Calu3 (cell line): Measurements from ENCODE around the gene ACER1. TPM values are rescaled to one million over a fixed set of nuclear protein-coding genes. Genes with fewer than 3 reads are reported as not detected.
A peak's percentile ranks its signal among the peaks of the same experiment; 100 is the strongest.
"Not testable (repeated sequence)": the region's sequence is repeated elsewhere in the genome, so short reads cannot be mapped to it uniquely, and the experiment has no call there.

ENCODE experiments used
- BruUV-seq: library from RNA; stranded (reverse); fragments of 400-500 nt; replicated peaks from 2 replicates; lab custom pipeline; 2021; lab: Mats Ljungman, UMichigan
- CTCF ChIA-PET: fragments of 300-600 bp; sonication (Branson Sonifier 250); formaldehyde crosslinking; loops from one replicate; lab custom pipeline; 2022; ENCODE audit warnings: antibody characterized with exemption; lab: Charles Lee
- DNase-seq: peaks from one replicate; pipeline ENCODE4 v3.0.0; 2022
- H3K27ac Mint-ChIP-seq: one replicate; pipeline ENCODE4 v1.8.0; 2022; ENCODE audit warnings: mixed read lengths; ENCODE audit not compliant: unreplicated experiment
- H3K27me3 Mint-ChIP-seq: one replicate; pipeline ENCODE4 v1.8.0; 2022; ENCODE audit warnings: mixed read lengths; ENCODE audit not compliant: unreplicated experiment
- H3K36me3 Mint-ChIP-seq: one replicate; pipeline ENCODE4 v1.8.0; 2022; ENCODE audit warnings: mild to moderate bottlenecking, moderate library complexity, mixed read lengths; ENCODE audit not compliant: insufficient read depth, unreplicated experiment
- H3K4me1 Mint-ChIP-seq: one replicate; pipeline ENCODE4 v1.8.0; 2022; ENCODE audit warnings: mild to moderate bottlenecking, low read depth, mixed read lengths; ENCODE audit not compliant: unreplicated experiment
- H3K4me3 Mint-ChIP-seq: one replicate; pipeline ENCODE4 v1.8.0; 2022; ENCODE audit warnings: mild to moderate bottlenecking, low read depth, moderate library complexity, mixed read lengths; ENCODE audit not compliant: unreplicated experiment
- H3K9me3 Mint-ChIP-seq: one replicate; pipeline ENCODE4 v1.8.0; 2022; ENCODE audit warnings: low read depth, mixed read lengths; ENCODE audit not compliant: unreplicated experiment
- intact Hi-C: fragments of 100-400 bp; cut with micrococcal nuclease; formaldehyde crosslinking; loops from one replicate; pipeline ENCODE4 v1.10.0; 2022; ENCODE audit not compliant: unreplicated experiment
- total RNA-seq: library from RNA; stranded (reverse); gene quantifications from 2 replicates; pipeline ENCODE4 v1.2.3, GENCODE V29; 2022
- TF ChIP-seq, protein P1 (sequence below): fragments of 200-600 bp; IDR thresholded peaks from one replicate; pipeline ENCODE4 v1.8.0; 2022; ENCODE audit warnings: antibody characterized with exemption; ENCODE audit not compliant: unreplicated experiment

ACER1 gene
- total RNA-seq, 1 experiment from 2014 or later = not detected

DNA sequence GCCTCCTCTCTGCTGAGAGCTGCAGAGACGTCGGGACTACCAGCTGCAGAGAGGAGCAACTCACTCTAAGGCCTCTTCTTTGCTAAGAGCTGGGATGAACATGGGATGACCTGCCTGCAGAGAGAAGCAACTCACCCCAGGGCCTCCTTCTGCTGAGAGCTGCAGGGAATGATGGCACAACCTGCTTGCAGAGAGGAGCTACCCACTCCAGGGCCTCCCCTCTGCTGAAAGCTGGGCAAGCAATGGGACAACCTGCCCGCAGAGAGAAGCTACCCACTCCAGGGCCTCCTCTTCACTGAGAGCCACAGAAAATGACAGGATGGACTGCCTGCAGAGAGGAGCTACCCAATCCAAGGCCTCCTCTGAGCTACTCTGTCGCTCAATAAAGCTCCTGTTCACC is 46.7 kb downstream of the ACER1 start:
- Mint-ChIP-seq H3K27me3 (no peaks in the 10 kb centered on the region), H3K36me3 (no peaks in the 10 kb centered on the region), H3K9me3 (peaks cover 2% of the 10 kb centered on the region), H3K27ac (no peak overlapping the region), H3K4me1 (no peaks in the 10 kb centered on the region), H3K4me3 (no peak overlapping the region)
- DNase-seq = no peak
- intact Hi-C loops = no loop called here
- no TSS peak for BruUV-seq
- CTCF ChIA-PET = interaction anchor here (0.5 kb wide), 1 partner anchor 293 kb away, joined by 7 read pairs; no protein-coding TSS in a partner anchor
- TF ChIP-seq, protein P1, sequence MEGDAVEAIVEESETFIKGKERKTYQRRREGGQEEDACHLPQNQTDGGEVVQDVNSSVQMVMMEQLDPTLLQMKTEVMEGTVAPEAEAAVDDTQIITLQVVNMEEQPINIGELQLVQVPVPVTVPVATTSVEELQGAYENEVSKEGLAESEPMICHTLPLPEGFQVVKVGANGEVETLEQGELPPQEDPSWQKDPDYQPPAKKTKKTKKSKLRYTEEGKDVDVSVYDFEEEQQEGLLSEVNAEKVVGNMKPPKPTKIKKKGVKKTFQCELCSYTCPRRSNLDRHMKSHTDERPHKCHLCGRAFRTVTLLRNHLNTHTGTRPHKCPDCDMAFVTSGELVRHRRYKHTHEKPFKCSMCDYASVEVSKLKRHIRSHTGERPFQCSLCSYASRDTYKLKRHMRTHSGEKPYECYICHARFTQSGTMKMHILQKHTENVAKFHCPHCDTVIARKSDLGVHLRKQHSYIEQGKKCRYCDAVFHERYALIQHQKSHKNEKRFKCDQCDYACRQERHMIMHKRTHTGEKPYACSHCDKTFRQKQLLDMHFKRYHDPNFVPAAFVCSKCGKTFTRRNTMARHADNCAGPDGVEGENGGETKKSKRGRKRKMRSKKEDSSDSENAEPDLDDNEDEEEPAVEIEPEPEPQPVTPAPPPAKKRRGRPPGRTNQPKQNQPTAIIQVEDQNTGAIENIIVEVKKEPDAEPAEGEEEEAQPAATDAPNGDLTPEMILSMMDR = no peak

DNA sequence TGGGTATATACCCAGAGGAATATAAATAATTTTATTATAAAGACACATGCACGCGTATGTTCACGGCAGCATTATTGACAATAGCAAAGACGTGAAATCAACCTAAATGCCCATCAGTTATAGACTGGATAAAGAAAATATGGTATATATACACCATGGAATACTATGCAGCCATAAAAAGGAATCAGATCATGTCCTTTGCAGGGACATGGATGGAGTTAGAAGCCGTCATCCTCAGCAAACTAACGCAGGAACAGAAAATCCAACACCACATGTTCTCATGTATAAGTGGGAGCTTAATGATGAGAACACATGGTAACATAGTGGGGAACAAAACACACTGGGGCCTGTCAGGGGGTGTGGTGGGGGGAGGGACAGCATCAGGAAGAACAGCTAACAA is 51.0 kb downstream of the ACER1 start:
- H3K36me3 Mint-ChIP-seq = peaks cover 13% of the 10 kb centered on the region
- intact Hi-C loops, H3K27me3 Mint-ChIP-seq, DNase-seq, H3K4me3 Mint-ChIP-seq, H3K27ac Mint-ChIP-seq, BruUV-seq, H3K9me3 Mint-ChIP-seq: not testable (repeated sequence)
- CTCF ChIA-PET = interaction anchor here (0.6 kb wide), 1 partner anchor 853 kb away, joined by 5 read pairs; no protein-coding TSS in a partner anchor
- peaks cover 12% of the 10 kb centered on the region for H3K4me1 Mint-ChIP-seq

DNA sequence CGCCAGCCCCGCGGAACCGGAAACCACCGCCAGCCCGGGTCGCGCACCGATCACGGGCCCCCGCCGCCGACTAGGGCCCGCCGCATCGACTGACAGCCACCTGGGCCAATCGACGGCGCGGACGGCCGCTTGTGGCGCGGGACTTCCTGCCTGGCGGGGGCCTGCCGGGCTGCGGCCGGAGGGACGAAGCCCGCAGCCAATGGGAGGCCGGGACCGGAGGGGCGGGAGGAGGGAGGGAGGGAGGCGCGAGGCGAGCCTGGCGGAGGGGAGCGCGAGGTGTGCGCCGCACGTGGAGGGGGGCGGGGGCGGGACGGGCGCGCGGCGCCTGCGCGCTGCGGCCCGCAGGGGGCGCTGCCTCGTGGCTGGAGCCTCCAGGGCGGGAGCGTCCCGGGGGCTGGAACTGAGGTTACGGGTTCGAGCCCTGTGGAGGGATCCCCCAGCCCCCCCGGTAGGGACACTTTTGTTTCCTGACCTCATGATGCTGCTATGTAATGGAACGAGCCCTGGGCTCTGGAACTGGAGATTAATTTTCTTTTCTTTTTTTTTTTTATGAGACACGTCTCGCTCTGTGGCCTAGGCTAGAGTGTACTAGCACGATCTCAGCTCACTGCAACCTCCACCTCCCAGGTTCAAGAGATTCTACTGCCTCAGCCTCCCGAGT is 53.4 kb downstream of the ACER1 start, which contains the start of gene MLLT1:
MLLT1 (minus strand) TSS at position 45 of the 661 bp plus-strand sequence. CDS start 191 bp downstream, outside the sequence.
- peaks cover 13% of the 10 kb centered on the region for H3K36me3 Mint-ChIP-seq
- CTCF ChIA-PET = no interaction called here
- peak within 1 kb of the TSS; percentile 20 for H3K27ac Mint-ChIP-seq
- H3K4me1 Mint-ChIP-seq = peaks cover 12% of the 10 kb centered on the region
- intact Hi-C loops = no loop called here
- no peaks in the 10 kb centered on the region for H3K9me3 Mint-ChIP-seq
- DNase-seq = peak; percentile 95
- TF ChIP-seq, protein P1 = peak; percentile 55
- BruUV-seq = no TSS peak
- peak within 1 kb of the TSS; percentile 74 for H3K4me3 Mint-ChIP-seq
- no peaks in the 10 kb centered on the region for H3K27me3 Mint-ChIP-seq

DNA sequence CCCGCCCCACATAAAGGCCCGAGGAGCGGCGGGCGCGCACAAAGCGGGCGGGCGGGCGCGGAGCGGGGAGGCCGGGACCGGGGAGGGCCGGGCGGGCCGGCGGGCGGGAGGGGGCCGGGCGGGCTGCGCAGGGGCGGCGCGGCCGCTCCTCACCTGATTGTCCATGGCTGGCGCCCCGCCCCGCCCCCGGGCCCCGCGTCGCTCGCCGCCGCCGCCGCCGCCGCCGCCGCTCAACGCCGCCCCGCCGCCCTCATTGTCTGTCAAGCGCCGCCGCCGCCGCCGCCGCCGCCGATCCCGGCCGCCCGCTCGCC is 53.8 kb downstream of the ACER1 start:
- BruUV-seq = no TSS peak
- no peaks in the 10 kb centered on the region for H3K27me3 Mint-ChIP-seq
- CTCF ChIA-PET = no interaction called here
- TF ChIP-seq, protein P1 = no peak
- DNase-seq = no peak
- no peaks in the 10 kb centered on the region for H3K9me3 Mint-ChIP-seq
- H3K36me3 Mint-ChIP-seq = peaks cover 13% of the 10 kb centered on the region
- intact Hi-C loops = no loop called here
- no peak overlapping the region for H3K27ac Mint-ChIP-seq
- peaks cover 12% of the 10 kb centered on the region for H3K4me1 Mint-ChIP-seq
- peak overlapping the region; percentile 74 for H3K4me3 Mint-ChIP-seq
